ENCODE measurements around the gene POLN. TPM values are rescaled to one million over a fixed set of nuclear protein-coding genes. Genes with fewer than 3 reads are reported as not detected.

POLN gene
- total and polyA plus RNA-seq, 2 donors: 1.1 to 2.9 TPM

DNA sequence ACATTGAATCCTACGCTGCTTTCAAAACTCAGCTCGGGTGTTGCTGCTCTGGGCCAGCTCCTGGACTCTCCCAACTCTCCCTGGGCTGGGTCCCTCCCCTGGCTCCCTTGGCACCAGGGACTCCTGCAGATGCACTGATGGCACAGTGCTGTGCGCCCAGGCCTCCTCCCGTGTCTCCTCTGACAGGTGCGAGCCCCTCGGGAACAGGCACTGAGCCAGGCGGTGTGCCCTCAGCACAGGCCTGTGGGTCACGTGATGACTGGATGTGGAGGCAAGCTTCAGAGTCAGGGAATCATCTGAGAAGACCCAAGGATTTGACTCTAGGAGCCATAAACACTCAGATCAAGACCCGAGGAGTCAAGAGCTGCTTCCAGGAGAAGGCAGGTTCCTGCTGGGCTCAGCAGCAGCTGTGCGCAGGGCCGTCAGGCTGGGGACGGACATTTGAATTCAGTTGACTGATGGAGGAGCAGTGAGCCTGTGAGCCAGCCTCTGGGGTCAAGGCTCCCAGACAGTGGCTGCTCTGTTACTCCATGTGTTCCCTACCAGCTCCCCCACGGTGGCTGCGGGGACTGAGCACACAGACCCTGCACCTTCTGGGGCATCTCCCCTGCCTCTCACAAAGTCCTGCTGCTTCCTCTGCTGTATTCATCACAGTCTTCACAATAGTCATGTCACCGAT is 149.8 kb downstream of the POLN start:
- DNase-seq (ENCODE audit: low read depth in 6 of 9, low spot score in 9 of 9): no peak
- whole genome bisulfite sequencing: 96% methylated on average over 15 of the region's 15 CpGs

GRCh38 chr4:2090642-2091041 is 151.3 kb downstream of the POLN start:
- WGBS: 98% methylated on average over 1 of the region's 1 CpG

More for the DNA sequence above, 149.8 kb downstream of the POLN start:
- no peaks in the 10 kb centered on the region for H3K4me1 ChIP-seq (ENCODE audit: control insufficient read depth in 2 of 2, insufficient read depth in 2 of 2, low read length in 2 of 2)
- H3K27me3 ChIP-seq (ENCODE audit: control insufficient read depth in 2 of 2, insufficient read depth in 1 of 2, low read length in 1 of 2): peaks cover 0 to 17% of the 10 kb centered on the region in 2 donors
- H3K9me3 ChIP-seq (ENCODE audit: control insufficient read depth in 2 of 2, insufficient read depth in 1 of 2, low read length in 1 of 2): peaks cover 4 to 17% of the 10 kb centered on the region in 2 donors
- H3K27ac ChIP-seq (ENCODE audit: low read depth in 1 of 2, low read length in 1 of 2): no peak overlapping the region
- no peak overlapping the region for H3K4me3 ChIP-seq (ENCODE audit: low read length in 2 of 2)
- no peaks in the 10 kb centered on the region for H3K36me3 ChIP-seq (ENCODE audit: control insufficient read depth in 2 of 2, insufficient read depth in 2 of 2, low read length in 1 of 2)

DNA sequence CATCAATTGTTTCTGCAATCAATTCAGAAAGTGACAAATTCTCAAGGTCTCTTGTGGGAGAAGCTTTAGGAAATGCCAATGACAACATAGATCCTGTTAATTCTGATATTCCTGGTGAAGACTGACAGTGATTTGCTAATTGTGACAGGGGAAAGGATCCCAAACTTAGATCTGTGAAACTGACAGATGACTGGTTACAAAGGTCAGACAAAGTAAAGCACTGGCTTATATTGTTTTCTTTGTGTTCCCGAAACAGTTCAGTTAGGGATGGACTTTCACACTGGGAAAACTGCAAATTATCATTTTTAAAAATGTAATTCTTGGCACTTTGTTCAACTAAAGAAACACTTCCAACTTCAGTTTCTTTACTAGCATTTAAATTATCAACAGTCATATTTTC is 152.7 kb downstream of the POLN start:
- H3K27me3 ChIP-seq (ENCODE audit: control insufficient read depth in 2 of 2, insufficient read depth in 1 of 2, low read length in 1 of 2): peaks cover 0 to 31% of the 10 kb centered on the region in 2 donors
- 96% methylated on average over 1 of the region's 1 CpG for WGBS
- DNase-seq (ENCODE audit: low read depth in 6 of 9, low spot score in 9 of 9): no peak

More at GRCh38 chr4:2090642-2091041, 151.3 kb downstream of the POLN start:
- Histone ChIP-seq H3K27me3 (ENCODE audit: control insufficient read depth in 2 of 2, insufficient read depth in 1 of 2, low read length in 1 of 2) (peaks cover 0 to 27% of the 10 kb centered on the region in 2 donors), H3K27ac (ENCODE audit: low read depth in 1 of 2, low read length in 1 of 2) (no peak overlapping the region), H3K36me3 (ENCODE audit: control insufficient read depth in 2 of 2, insufficient read depth in 2 of 2, low read length in 1 of 2) (no peaks in the 10 kb centered on the region), H3K9me3 (ENCODE audit: control insufficient read depth in 2 of 2, insufficient read depth in 1 of 2, low read length in 1 of 2) (peaks cover 0 to 3% of the 10 kb centered on the region in 2 donors), H3K4me1 (ENCODE audit: control insufficient read depth in 2 of 2, insufficient read depth in 2 of 2, low read length in 2 of 2) (no peaks in the 10 kb centered on the region), H3K4me3 (ENCODE audit: low read length in 2 of 2) (no peak overlapping the region)
- no peak for DNase-seq (ENCODE audit: low read depth in 6 of 9, low spot score in 9 of 9)

DNA sequence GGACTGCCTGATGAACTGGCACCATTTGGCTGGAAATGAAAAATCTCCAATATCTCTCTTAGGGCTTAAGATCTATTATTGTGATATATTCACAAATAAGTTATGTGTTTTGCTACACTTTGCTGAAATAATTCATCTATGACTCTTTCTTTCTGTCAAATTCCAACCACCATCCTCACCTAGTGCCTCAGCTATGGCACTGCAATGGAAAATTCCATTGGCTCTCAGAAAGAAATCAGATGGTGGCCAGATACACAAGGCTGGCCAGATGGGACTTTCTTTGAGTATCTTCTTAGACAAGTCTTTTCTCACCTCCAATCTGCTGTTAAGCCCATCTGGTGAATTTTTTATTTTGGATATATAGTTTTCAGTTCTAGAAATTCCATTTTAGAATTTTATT is 154.8 kb downstream of the POLN start:
- H3K27me3 ChIP-seq (ENCODE audit: control insufficient read depth in 2 of 2, insufficient read depth in 1 of 2, low read length in 1 of 2): peaks cover 0 to 34% of the 10 kb centered on the region in 2 donors
- no peak overlapping the region for H3K4me3 ChIP-seq (ENCODE audit: low read length in 2 of 2)
- DNase-seq (ENCODE audit: low read depth in 6 of 9, low spot score in 9 of 9): no peak
- no peaks in the 10 kb centered on the region for H3K9me3 ChIP-seq (ENCODE audit: control insufficient read depth in 2 of 2, insufficient read depth in 1 of 2, low read length in 1 of 2)
- no peak overlapping the region for H3K27ac ChIP-seq (ENCODE audit: low read depth in 1 of 2, low read length in 1 of 2)
- H3K4me1 ChIP-seq (ENCODE audit: control insufficient read depth in 2 of 2, insufficient read depth in 2 of 2, low read length in 2 of 2): no peaks in the 10 kb centered on the region
- H3K36me3 ChIP-seq (ENCODE audit: control insufficient read depth in 2 of 2, insufficient read depth in 2 of 2, low read length in 1 of 2): no peaks in the 10 kb centered on the region

More for the DNA sequence above, 152.7 kb downstream of the POLN start:
- H3K9me3 ChIP-seq (ENCODE audit: control insufficient read depth in 2 of 2, insufficient read depth in 1 of 2, low read length in 1 of 2): no peaks in the 10 kb centered on the region
- H3K4me1 ChIP-seq (ENCODE audit: control insufficient read depth in 2 of 2, insufficient read depth in 2 of 2, low read length in 2 of 2): no peaks in the 10 kb centered on the region
- H3K36me3 ChIP-seq (ENCODE audit: control insufficient read depth in 2 of 2, insufficient read depth in 2 of 2, low read length in 1 of 2): no peaks in the 10 kb centered on the region
- H3K4me3 ChIP-seq (ENCODE audit: low read length in 2 of 2): no peak overlapping the region
- H3K27ac ChIP-seq (ENCODE audit: low read depth in 1 of 2, low read length in 1 of 2): no peak overlapping the region

DNA sequence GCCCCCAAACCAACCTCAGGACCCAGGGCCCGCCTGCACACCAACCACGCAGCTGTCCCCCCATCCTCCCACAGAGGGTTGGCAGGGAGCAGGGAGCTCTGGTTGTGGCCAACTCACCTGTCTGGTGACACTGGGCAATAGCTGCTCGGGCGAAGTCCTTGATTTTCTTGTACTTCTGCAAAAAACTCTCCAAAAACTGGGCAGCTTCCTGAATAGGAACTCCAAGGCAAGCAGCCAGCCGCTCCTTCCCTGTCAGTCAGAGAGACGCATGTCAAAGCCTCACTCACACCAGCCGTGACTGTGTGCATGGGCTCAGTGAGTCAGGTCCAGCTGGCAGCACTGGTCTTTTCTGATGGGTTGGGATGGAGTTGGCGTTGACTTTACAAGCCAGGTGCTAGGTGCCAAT is 156.4 kb downstream of the POLN start:
- Histone ChIP-seq H3K9me3 (ENCODE audit: control insufficient read depth in 2 of 2, insufficient read depth in 1 of 2, low read length in 1 of 2) (no peaks in the 10 kb centered on the region), H3K4me3 (ENCODE audit: low read length in 2 of 2) (no peak overlapping the region), H3K4me1 (ENCODE audit: control insufficient read depth in 2 of 2, insufficient read depth in 2 of 2, low read length in 2 of 2) (no peaks in the 10 kb centered on the region), H3K27ac (ENCODE audit: low read depth in 1 of 2, low read length in 1 of 2) (no peak overlapping the region), H3K27me3 (ENCODE audit: control insufficient read depth in 2 of 2, insufficient read depth in 1 of 2, low read length in 1 of 2) (peaks cover 0 to 24% of the 10 kb centered on the region in 2 donors), H3K36me3 (ENCODE audit: control insufficient read depth in 2 of 2, insufficient read depth in 2 of 2, low read length in 1 of 2) (no peaks in the 10 kb centered on the region)
- 95% methylated on average over 8 of the region's 8 CpGs for WGBS
- no peak for DNase-seq (ENCODE audit: low read depth in 6 of 9, low spot score in 9 of 9)

GRCh38 chr4:2084316-2084715 is 157.6 kb downstream of the POLN start:
- H3K4me1 ChIP-seq (ENCODE audit: control insufficient read depth in 2 of 2, insufficient read depth in 2 of 2, low read length in 2 of 2): no peaks in the 10 kb centered on the region
- no peaks in the 10 kb centered on the region for H3K9me3 ChIP-seq (ENCODE audit: control insufficient read depth in 2 of 2, insufficient read depth in 1 of 2, low read length in 1 of 2)
- no peak for DNase-seq (ENCODE audit: low read depth in 6 of 9, low spot score in 9 of 9)
- 94% methylated on average over 13 of the region's 13 CpGs for WGBS
- no peak overlapping the region for H3K4me3 ChIP-seq (ENCODE audit: low read length in 2 of 2)
- no peak overlapping the region for H3K27ac ChIP-seq (ENCODE audit: low read depth in 1 of 2, low read length in 1 of 2)
- peaks cover 0 to 22% of the 10 kb centered on the region in 2 donors for H3K27me3 ChIP-seq (ENCODE audit: control insufficient read depth in 2 of 2, insufficient read depth in 1 of 2, low read length in 1 of 2)
- H3K36me3 ChIP-seq (ENCODE audit: control insufficient read depth in 2 of 2, insufficient read depth in 2 of 2, low read length in 1 of 2): no peaks in the 10 kb centered on the region

- Histone ChIP-seq H3K9me3 (ENCODE audit: control insufficient read depth in 2 of 2, insufficient read depth in 1 of 2, low read length in 1 of 2) (no peaks in the 10 kb centered on the region), H3K27me3 (ENCODE audit: control insufficient read depth in 2 of 2, insufficient read depth in 1 of 2, low read length in 1 of 2) (peaks cover 0 to 22% of the 10 kb centered on the region in 2 donors), H3K4me3 (ENCODE audit: low read length in 2 of 2) (no peak overlapping the region), H3K27ac (ENCODE audit: low read depth in 1 of 2, low read length in 1 of 2) (no peak overlapping the region), H3K36me3 (ENCODE audit: control insufficient read depth in 2 of 2, insufficient read depth in 2 of 2, low read length in 1 of 2) (no peaks in the 10 kb centered on the region), H3K4me1 (ENCODE audit: control insufficient read depth in 2 of 2, insufficient read depth in 2 of 2, low read length in 2 of 2) (no peaks in the 10 kb centered on the region)
- 93% methylated on average over 6 of the region's 6 CpGs for WGBS
- DNase-seq (ENCODE audit: low read depth in 6 of 9, low spot score in 9 of 9): no peak
Observed at GRCh38 chr4:2083826-2084160, 158.1 kb downstream of the POLN start.

GRCh38 chr4:2083116-2083825 is 158.7 kb downstream of the POLN start:
- Histone ChIP-seq H3K27me3 (ENCODE audit: control insufficient read depth in 2 of 2, insufficient read depth in 1 of 2, low read length in 1 of 2) (peaks cover 0 to 22% of the 10 kb centered on the region in 2 donors), H3K4me3 (ENCODE audit: low read length in 2 of 2) (no peak overlapping the region), H3K27ac (ENCODE audit: low read depth in 1 of 2, low read length in 1 of 2) (no peak overlapping the region), H3K4me1 (ENCODE audit: control insufficient read depth in 2 of 2, insufficient read depth in 2 of 2, low read length in 2 of 2) (no peaks in the 10 kb centered on the region), H3K36me3 (ENCODE audit: control insufficient read depth in 2 of 2, insufficient read depth in 2 of 2, low read length in 1 of 2) (no peaks in the 10 kb centered on the region), H3K9me3 (ENCODE audit: control insufficient read depth in 2 of 2, insufficient read depth in 1 of 2, low read length in 1 of 2) (no peaks in the 10 kb centered on the region)
- DNase-seq (ENCODE audit: low read depth in 6 of 9, low spot score in 9 of 9): no peak
- 92% methylated on average over 15 of the region's 15 CpGs for WGBS

DNA sequence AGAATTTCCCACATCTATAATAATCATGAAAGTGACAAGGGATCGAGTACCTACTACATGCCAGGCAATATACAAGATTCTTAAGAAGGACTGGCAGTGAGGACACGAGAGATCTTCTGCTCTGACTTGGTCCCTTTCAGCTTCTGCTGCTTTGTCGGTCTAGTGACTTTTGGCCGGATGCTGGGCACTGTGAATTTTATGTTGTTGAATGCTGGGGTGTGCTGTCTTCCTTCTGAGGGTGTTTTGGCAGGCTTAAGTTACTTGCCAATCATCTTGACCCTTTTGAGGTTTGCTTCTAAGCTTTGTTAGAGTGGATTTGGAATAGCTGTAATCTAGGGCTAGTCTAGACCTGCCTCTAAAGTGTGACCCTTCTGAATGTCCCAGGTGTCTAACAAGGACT is 159.3 kb downstream of the POLN start:
- Histone ChIP-seq H3K4me3 (ENCODE audit: low read length in 2 of 2) (no peak overlapping the region), H3K27me3 (ENCODE audit: control insufficient read depth in 2 of 2, insufficient read depth in 1 of 2, low read length in 1 of 2) (peaks cover 0 to 24% of the 10 kb centered on the region in 2 donors), H3K27ac (ENCODE audit: low read depth in 1 of 2, low read length in 1 of 2) (no peak overlapping the region), H3K36me3 (ENCODE audit: control insufficient read depth in 2 of 2, insufficient read depth in 2 of 2, low read length in 1 of 2) (no peaks in the 10 kb centered on the region), H3K4me1 (ENCODE audit: control insufficient read depth in 2 of 2, insufficient read depth in 2 of 2, low read length in 2 of 2) (no peaks in the 10 kb centered on the region), H3K9me3 (ENCODE audit: control insufficient read depth in 2 of 2, insufficient read depth in 1 of 2, low read length in 1 of 2) (no peaks in the 10 kb centered on the region)
- DNase-seq (ENCODE audit: low read depth in 6 of 9, low spot score in 9 of 9): no peak
- 92% methylated on average over 4 of the region's 4 CpGs for WGBS

All from thymus (tissue), 11 donors.